ENCODE results near the gene HS3ST4.

- no peak for TF ChIP-seq CTCF (IDR thresholded peaks at IDR 0.05; ENCODE audit: poor library complexity, severe bottlenecking)
- TF ChIP-seq REST (IDR thresholded peaks at IDR 0.05; ENCODE audit: borderline replicate concordance), result no peak
- no peak for TF ChIP-seq SMC3 (conservative IDR thresholded peaks at IDR 0.05; ENCODE audit: poor library complexity)
- no peak for TF ChIP-seq MXI1 (conservative IDR thresholded peaks at IDR 0.05; ENCODE audit: poor library complexity, severe bottlenecking)
- TF ChIP-seq POLR2AphosphoS5 (IDR thresholded peaks at IDR 0.05), result no peak
- no peak for TF ChIP-seq EZH2 (IDR thresholded peaks at IDR 0.05; ENCODE audit: borderline replicate concordance, insufficient read depth, low read length, poor library complexity, severe bottlenecking)
Observed at GRCh38 chr16:26133416-26134093, 441.8 kb downstream of the HS3ST4 start.

Measured in neural cell (in vitro differentiated cells).